Prostate gland (tissue), 2 donors: ENCODE results near the gene OR2S2. TPM values are rescaled to one million over a fixed set of nuclear protein-coding genes. Genes with fewer than 3 reads are reported as not detected.
"Not testable (repeated sequence)": the region's sequence is repeated elsewhere in the genome, so short reads cannot be mapped to it uniquely, and the experiment has no call there.

ENCODE experiments used
- DNase-seq: peaks from one replicate; pipeline ENCODE4 v3.0.0-alpha.2; 2019; ENCODE audit warnings: low spot score
- H3K27ac ChIP-seq, 2 donors: fragments of 200-600 bp; sonication (generic); 2 replicates each; pipeline ENCODE4 v1.5.1; 2017 to 2019
- H3K27me3 ChIP-seq: fragments of 200-600 bp; sonication (generic); replicated peaks from 2 replicates; pipeline ENCODE4 v1.5.1; 2019; ENCODE audit not compliant: insufficient read depth
- H3K36me3 ChIP-seq, 2 donors: fragments of 200-600 bp; sonication (generic); 1 replicate in 1 of 2; 2 replicates in 1 of 2; pipeline versions ENCODE4 v1.5.1 to v1.8.1; 2017 to 2019
- H3K4me1 ChIP-seq: fragments of 200-600 bp; sonication (generic); replicated peaks from 2 replicates; pipeline ENCODE4 v1.5.1; 2019
- H3K4me3 ChIP-seq, 2 donors: fragments of 200-600 bp; sonication (generic); 2 replicates each; pipeline ENCODE4 v1.5.1; 2017 to 2019
- H3K9me3 ChIP-seq: fragments of 200-600 bp; sonication (generic); 2 replicates; pipeline ENCODE4 v1.5.1; 2017
- CTCF ChIP-seq, 4 experiments: fragments of 200-600 bp in 2 of 4; fragments of 450-650 bp in 2 of 4; sonication (generic) in 2 of 4; IDR thresholded peaks; 1 replicate in 3 of 4; 2 replicates in 1 of 4; pipeline ENCODE4 v1.5.1; 2016 to 2019; ENCODE audit warnings: antibody characterized with exemption in 4 of 4, mild to moderate bottlenecking in 2 of 4, moderate library complexity in 2 of 4
- POLR2A ChIP-seq: fragments of 450-650 bp; IDR thresholded peaks from one replicate; pipeline ENCODE4 v1.6.1; 2016; ENCODE audit warnings: antibody characterized with exemption, mild to moderate bottlenecking
- POLR2AphosphoS5 ChIP-seq: sonication (generic); formaldehyde crosslinking; IDR thresholded peaks from one replicate; pipeline ENCODE4 v1.6.1; 2017; ENCODE audit warnings: antibody characterized with exemption
- WGBS: methylation state at CpG from one replicate; pipeline ENCODE4 v1.1.5; 2018; 5-methylcytosine and 5-hydroxymethylcytosine counted together
- intact Hi-C: fragments of 100-400 bp; cut with DNase I; formaldehyde crosslinking; loops from one replicate; pipeline ENCODE4 v1.14.2; 2022
- total RNA-seq, 2 donors: library from RNA; depleted of rRNA; stranded (reverse); fragments of >200 nt; gene quantifications; one replicate each; pipeline ENCODE4 v1.1.0, GENCODE V29; 2016

The OR2S2 gene
- total RNA-seq, 2 donors from 2014 or later = not detected

- no peak for DNase-seq
- Histone ChIP-seq H3K36me3 (no peaks in the 10 kb centered on the region), H3K4me3 (no peak overlapping the region), H3K27me3 (no peaks in the 10 kb centered on the region), H3K9me3 (no peaks in the 10 kb centered on the region), H3K27ac (no peak overlapping the region), H3K4me1 (no peaks in the 10 kb centered on the region)
- 56% methylated on average over 7 of the region's 7 CpGs for WGBS
- intact Hi-C loops = no loop called here
- TF ChIP-seq CTCF (IDR thresholded peaks at IDR 0.05) (no peak), POLR2AphosphoS5 (no peak), POLR2A (no peak)
Measured at GRCh38 chr9:35935755-35936509, 22.0 kb downstream of the OR2S2 start.

GRCh38 chr9:35935261-35935660, 22.7 kb downstream of the OR2S2 start:
- Histone ChIP-seq H3K27me3 (no peaks in the 10 kb centered on the region), H3K27ac (no peak overlapping the region), H3K36me3 (no peaks in the 10 kb centered on the region), H3K4me3 (no peak overlapping the region), H3K4me1 (no peaks in the 10 kb centered on the region), H3K9me3 (no peaks in the 10 kb centered on the region)
- no peak for DNase-seq
- 96% methylated on average over 4 of the region's 4 CpGs for WGBS
- intact Hi-C loops = no loop called here
- no peak for TF ChIP-seq POLR2AphosphoS5
- no peak for TF ChIP-seq CTCF (IDR thresholded peaks at IDR 0.05)
- TF ChIP-seq POLR2A = no peak

- H3K27me3 ChIP-seq, intact Hi-C loops, H3K27ac ChIP-seq, DNase-seq, H3K9me3 ChIP-seq, H3K4me3 ChIP-seq, H3K36me3 ChIP-seq, H3K4me1 ChIP-seq: not testable (repeated sequence)
- 75% methylated on average over 6 of the region's 6 CpGs for WGBS
Measured at GRCh38 chr9:35934069-35934468, 23.9 kb downstream of the OR2S2 start.

- no peaks in the 10 kb centered on the region for H3K9me3 ChIP-seq
- H3K27ac ChIP-seq = no peak overlapping the region
- H3K4me3 ChIP-seq = no peak overlapping the region
- WGBS = 47% methylated on average over 4 of the region's 4 CpGs
- H3K4me1 ChIP-seq = no peaks in the 10 kb centered on the region
- no peaks in the 10 kb centered on the region for H3K36me3 ChIP-seq
- TF ChIP-seq CTCF (IDR thresholded peaks at IDR 0.05) (no peak), POLR2AphosphoS5 (no peak), POLR2A (no peak)
- intact Hi-C loops = no loop called here
- no peak for DNase-seq
- H3K27me3 ChIP-seq = no peaks in the 10 kb centered on the region
Measured at GRCh38 chr9:35933550-35934067, 24.3 kb downstream of the OR2S2 start.

GRCh38 chr9:35932735-35933134, 25.2 kb downstream of the OR2S2 start:
- intact Hi-C loops = no loop called here
- Histone ChIP-seq H3K27me3 (no peaks in the 10 kb centered on the region), H3K4me3 (no peak overlapping the region), H3K9me3 (no peaks in the 10 kb centered on the region), H3K4me1 (no peaks in the 10 kb centered on the region), H3K27ac (no peak overlapping the region), H3K36me3 (no peaks in the 10 kb centered on the region)
- DNase-seq = no peak
- WGBS = 91% methylated on average over 3 of the region's 3 CpGs
- TF ChIP-seq POLR2AphosphoS5 = no peak
- no peak for TF ChIP-seq CTCF (IDR thresholded peaks at IDR 0.05)
- TF ChIP-seq POLR2A = no peak
